Type B pancreatic cell (in vitro differentiated cells): Measurements from ENCODE around the gene ETFB. TPM values are rescaled to one million over a fixed set of nuclear protein-coding genes. Genes with fewer than 3 reads are reported as not detected.
"Not testable (repeated sequence)": the region's sequence is repeated elsewhere in the genome, so short reads cannot be mapped to it uniquely, and the experiment has no call there.

Experiments
- DNase-seq: peaks from one replicate; pipeline ENCODE4 v3.0.0; 2021; ENCODE audit warnings: mixed read lengths; ENCODE audit not compliant: unreplicated experiment; ENCODE audit errors: extremely low spot score
- H3K27ac Mint-ChIP-seq: 2 replicates; pipeline ENCODE4 v1.8.0; 2021; ENCODE audit warnings: mild to moderate bottlenecking, mixed read lengths
- H3K27me3 Mint-ChIP-seq: 2 replicates; pipeline ENCODE4 v1.8.0; 2021; ENCODE audit warnings: mixed read lengths
- H3K36me3 Mint-ChIP-seq: 2 replicates; pipeline ENCODE4 v1.8.0; 2021; ENCODE audit warnings: mixed read lengths
- H3K4me1 Mint-ChIP-seq: one replicate; pipeline ENCODE4 v1.8.0; 2021; ENCODE audit warnings: mixed read lengths; ENCODE audit not compliant: unreplicated experiment
- H3K4me3 Mint-ChIP-seq: 2 replicates; pipeline ENCODE4 v1.8.0; 2021; ENCODE audit warnings: mild to moderate bottlenecking, mixed read lengths
- H3K9me3 Mint-ChIP-seq: 2 replicates; pipeline ENCODE4 v1.8.0; 2021; ENCODE audit warnings: mixed read lengths
- long read RNA-seq: library from polyadenylated mRNA; unstranded; transcript quantifications from one replicate; pipeline ENCODE4 v2.0.0, GENCODE V29; 2020
- total RNA-seq: library from RNA; stranded (reverse); gene quantifications from 2 replicates; pipeline ENCODE4 v1.2.1, GENCODE V29; 2021; ENCODE audit warnings: low replicate concordance
- TF ChIP-seq, protein P1 (sequence below): fragments of 200-600 bp; sonication (generic); conservative IDR thresholded peaks from 2 replicates; pipeline ENCODE4 v1.5.0; 2021; ENCODE audit warnings: antibody characterized with exemption, mild to moderate bottlenecking

The ETFB gene
- total RNA-seq = 76.3 and 81.9 TPM in 2 replicates
- long read RNA-seq, transcript ETFB-201 (6 exons, 900 nt) = major isoform, 26 of 26 reads
- long read RNA-seq, partial matches to known transcripts = 0 of 26 reads
- long read RNA-seq, other reads (novel, unspliced or antisense) = 0 of 26 reads

DNA sequence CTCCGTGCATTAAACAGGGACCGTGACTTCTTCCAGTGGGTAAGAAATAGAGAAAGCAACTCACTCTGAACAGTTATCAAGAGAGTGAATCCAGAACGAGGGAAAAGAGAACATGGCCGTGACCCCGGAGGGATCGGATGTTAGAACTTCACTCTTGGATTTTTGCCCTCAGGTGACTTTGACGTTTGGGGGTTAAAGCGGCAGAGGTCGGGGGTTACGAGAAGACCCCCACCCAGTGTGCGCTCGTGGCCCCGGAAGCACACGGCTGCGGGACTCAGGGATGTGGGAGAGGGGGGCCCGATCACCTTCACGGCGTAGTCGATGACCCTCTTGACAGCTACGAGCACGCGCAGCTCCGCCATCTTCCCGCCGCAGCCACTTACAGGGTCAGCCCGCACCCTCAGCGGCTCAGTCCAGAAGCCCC is at the start of gene ETFB:
TSS of gene ETFB (minus strand) at position 424 of the 424 bp plus-strand sequence. CDS start at position 362, 62 bp downstream.
- Mint-ChIP-seq H3K4me3 (peak within 1 kb of the TSS; percentile 98), H3K9me3 (no peaks in the 10 kb centered on the region), H3K27ac (peak within 1 kb of the TSS; percentile 100), H3K4me1 (peaks cover 26% of the 10 kb centered on the region), H3K27me3 (peaks cover 3% of the 10 kb centered on the region), H3K36me3 (no peaks in the 10 kb centered on the region)
- DNase-seq = no peak
- TF ChIP-seq, protein P1, sequence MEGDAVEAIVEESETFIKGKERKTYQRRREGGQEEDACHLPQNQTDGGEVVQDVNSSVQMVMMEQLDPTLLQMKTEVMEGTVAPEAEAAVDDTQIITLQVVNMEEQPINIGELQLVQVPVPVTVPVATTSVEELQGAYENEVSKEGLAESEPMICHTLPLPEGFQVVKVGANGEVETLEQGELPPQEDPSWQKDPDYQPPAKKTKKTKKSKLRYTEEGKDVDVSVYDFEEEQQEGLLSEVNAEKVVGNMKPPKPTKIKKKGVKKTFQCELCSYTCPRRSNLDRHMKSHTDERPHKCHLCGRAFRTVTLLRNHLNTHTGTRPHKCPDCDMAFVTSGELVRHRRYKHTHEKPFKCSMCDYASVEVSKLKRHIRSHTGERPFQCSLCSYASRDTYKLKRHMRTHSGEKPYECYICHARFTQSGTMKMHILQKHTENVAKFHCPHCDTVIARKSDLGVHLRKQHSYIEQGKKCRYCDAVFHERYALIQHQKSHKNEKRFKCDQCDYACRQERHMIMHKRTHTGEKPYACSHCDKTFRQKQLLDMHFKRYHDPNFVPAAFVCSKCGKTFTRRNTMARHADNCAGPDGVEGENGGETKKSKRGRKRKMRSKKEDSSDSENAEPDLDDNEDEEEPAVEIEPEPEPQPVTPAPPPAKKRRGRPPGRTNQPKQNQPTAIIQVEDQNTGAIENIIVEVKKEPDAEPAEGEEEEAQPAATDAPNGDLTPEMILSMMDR = no peak

DNA sequence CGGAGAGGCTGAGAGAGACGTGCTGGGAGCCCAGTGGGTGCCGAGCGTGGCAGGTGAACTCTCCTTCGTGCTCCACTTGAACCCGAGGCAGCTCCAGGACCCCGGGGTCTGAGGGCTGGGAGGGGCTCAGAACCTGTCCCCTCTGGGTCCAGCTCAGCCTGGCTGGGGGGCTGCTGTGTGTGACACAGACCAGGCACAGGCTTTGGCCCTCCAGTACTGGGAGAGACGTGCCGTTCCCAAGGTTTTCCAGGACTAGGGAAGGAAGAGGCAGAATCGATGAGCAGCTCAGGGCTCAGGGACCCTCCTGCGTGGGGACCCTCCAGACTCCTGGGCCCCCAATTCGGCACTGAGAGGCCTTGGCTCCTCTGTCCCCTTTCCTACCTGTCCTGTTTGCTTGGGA is 49.0 kb upstream of the ETFB start:
- TF ChIP-seq, protein P1 = no peak
- Mint-ChIP-seq H3K4me3 (no peak overlapping the region), H3K27me3 (peaks cover 9% of the 10 kb centered on the region), H3K36me3 (no peaks in the 10 kb centered on the region), H3K9me3 (no peaks in the 10 kb centered on the region), H3K4me1 (no peaks in the 10 kb centered on the region), H3K27ac (no peak overlapping the region)
- DNase-seq = no peak

DNA sequence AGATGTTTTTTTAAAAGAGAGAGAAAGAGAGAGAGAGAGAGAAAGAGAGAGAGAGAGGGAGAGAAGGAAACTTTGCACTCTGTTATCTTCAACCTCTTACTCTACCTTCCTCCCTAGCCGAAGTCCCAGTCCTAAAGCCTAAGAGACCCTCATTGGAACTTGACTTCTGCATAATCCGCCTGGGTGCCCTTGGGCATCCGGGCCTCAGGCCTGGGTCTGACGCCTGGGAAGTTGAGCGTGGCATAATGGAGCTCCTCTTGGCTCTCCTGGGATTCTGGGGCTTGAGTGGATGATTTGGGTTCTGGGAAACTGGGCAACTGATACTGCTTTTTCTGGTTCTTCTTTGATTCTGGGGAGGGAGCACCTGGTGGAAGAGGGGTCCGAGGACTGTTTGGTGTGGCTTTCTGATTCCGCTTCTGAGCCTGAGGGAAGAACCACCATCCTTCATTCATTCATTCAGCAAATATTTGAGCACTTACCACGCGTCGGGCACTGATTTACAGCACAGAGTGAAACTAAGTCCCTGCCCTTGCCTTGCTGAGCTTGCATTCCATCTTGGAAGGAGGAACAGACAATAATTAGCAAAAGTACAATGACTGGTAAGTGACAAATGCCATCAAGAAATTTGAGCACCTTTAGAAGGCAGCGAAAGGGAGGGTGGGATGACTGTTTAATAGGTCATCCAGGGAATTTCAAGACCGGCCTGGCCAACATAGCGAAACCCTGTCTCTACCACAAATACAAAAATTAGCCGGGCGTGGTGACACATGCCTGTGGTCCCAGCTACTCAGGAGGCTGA is 45.0 kb upstream of the ETFB start:
- TF ChIP-seq, protein P1 = no peak
- Mint-ChIP-seq H3K36me3 (no peaks in the 10 kb centered on the region), H3K27ac (no peak overlapping the region), H3K4me1 (no peaks in the 10 kb centered on the region), H3K27me3 (no peaks in the 10 kb centered on the region), H3K4me3 (no peak overlapping the region), H3K9me3 (no peaks in the 10 kb centered on the region)
- DNase-seq = no peak

DNA sequence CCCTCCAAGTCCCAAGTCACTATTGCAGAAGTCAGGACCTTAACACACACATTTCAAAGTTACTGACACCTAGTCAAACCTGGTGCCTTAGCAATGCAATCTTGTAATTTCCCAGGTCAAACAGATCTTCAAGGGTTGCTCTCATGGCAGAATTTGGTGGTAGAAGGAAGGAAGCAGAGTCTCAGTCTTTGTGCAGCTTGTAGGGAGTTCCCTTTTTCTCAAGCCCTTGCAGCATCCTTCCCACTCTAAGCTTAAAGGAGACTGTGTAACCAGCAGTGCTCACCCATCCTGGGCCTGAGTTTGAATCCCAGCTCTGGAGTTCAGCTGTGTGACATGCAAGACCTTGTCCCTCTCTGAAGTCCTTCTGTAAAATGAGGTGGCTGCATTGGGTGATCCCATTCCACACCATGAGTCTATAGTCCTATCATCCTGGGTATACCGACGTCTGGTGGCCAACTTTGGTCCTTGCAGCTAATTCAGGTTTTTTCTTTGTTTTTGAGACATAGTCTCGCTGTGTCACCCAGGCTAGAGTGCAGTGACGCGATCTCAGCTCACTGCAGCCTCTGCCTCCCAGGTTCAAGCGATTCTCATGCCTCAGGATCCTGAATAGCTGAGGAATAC is 41.4 kb upstream of the ETFB start:
- TF ChIP-seq, protein P1 = peak; percentile 62
- peaks cover 4% of the 10 kb centered on the region for H3K36me3 Mint-ChIP-seq
- H3K4me1 Mint-ChIP-seq = no peaks in the 10 kb centered on the region
- no peak overlapping the region for H3K4me3 Mint-ChIP-seq
- peaks cover 8% of the 10 kb centered on the region for H3K9me3 Mint-ChIP-seq
- no peaks in the 10 kb centered on the region for H3K27me3 Mint-ChIP-seq
- no peak overlapping the region for H3K27ac Mint-ChIP-seq
- no peak for DNase-seq

DNA sequence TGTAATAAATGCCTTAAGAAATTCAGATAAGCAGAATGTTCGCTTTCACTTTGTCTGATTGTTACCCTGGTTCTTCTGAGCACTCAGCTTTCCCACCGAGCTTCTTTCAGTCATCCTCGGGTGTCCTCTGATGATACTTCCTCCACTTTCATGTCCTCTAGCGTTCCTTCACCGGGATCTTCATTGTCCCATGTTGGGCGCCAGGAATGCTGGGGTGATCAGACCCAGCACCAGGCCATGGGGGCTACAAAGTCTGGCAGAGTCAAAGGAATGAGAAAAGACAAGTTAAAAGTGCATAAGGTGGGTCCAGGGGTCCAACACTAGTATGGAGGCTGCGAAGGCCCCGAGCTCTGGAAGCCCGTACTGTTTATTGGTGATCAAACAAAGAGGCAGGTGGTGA is 35.9 kb upstream of the ETFB start:
- Mint-ChIP-seq H3K4me3 (no peak overlapping the region), H3K4me1 (peaks cover 11% of the 10 kb centered on the region), H3K27me3 (no peaks in the 10 kb centered on the region), H3K27ac (no peak overlapping the region), H3K9me3 (peaks cover 20% of the 10 kb centered on the region), H3K36me3 (peaks cover 7% of the 10 kb centered on the region)
- DNase-seq = no peak
- TF ChIP-seq, protein P1 = no peak

DNA sequence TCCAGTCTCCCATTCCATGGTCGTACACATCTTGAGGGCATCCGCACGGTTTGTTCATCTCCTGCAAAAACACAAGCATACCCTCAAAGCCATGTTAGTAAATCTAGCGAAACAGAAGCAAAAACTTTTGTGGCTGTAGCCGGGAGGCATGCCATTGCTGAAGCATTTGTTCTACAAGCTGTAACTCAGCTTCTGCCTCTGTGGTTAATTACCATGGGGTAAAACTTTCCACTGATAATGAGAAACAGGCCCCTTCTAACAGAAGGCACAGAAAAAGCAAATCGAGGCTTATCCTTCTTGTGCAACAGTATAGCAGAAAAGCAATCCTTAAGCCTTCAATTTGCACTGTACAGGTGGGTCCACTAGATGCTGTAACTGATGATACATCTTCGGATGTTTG is 33.7 kb upstream of the ETFB start:
- not testable (repeated sequence) for H3K36me3 Mint-ChIP-seq, H3K27me3 Mint-ChIP-seq, H3K27ac Mint-ChIP-seq, DNase-seq, H3K4me3 Mint-ChIP-seq
- H3K9me3 Mint-ChIP-seq = peaks cover 21% of the 10 kb centered on the region
- peaks cover 14% of the 10 kb centered on the region for H3K4me1 Mint-ChIP-seq
